ENCODE data around the gene MRPL45. TPM values are rescaled to one million over a fixed set of nuclear protein-coding genes. Genes with fewer than 3 reads are reported as not detected.

The MRPL45 gene
- total and polyA plus RNA-seq, 2 experiments from 2014 or later, result 42.6 to 63.9 TPM

DNA sequence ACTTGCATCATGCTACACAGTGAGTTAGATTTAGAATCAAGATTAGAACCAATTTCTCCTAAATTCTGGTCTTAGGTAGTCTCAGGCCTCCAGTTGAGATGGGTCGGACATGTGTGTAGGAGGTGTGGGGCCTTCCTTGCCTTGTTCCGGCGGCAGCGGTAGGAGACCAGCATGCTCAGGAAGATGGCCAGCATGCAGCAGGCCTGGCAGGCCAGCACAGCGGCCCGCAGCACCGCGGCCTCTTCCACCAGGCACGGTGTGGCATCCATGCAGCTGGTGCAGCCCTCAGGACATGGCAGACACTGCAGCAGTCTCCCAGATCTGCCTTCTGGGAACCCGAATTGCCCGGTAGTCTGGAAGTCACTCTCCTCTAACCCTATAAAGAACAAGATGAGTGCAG is 39.9 kb downstream of the MRPL45 start:
- H3K36me3 Mint-ChIP-seq (ENCODE audit: low read depth), result no peaks in the 10 kb centered on the region
- TF ChIP-seq POLR2AphosphoS5 (IDR thresholded peaks at IDR 0.05; ENCODE audit: low read depth) (no peak), ZNF462 (CRISPR knock-in tag; IDR thresholded peaks at IDR 0.05) (no peak)
- Histone ChIP-seq H4K20me1 (replicated peaks; ENCODE audit: insufficient read depth) (no peaks in the 10 kb centered on the region), H3K9me2 (ENCODE audit: insufficient read depth) (no peaks in the 10 kb centered on the region), H3K4me2 (no peak overlapping the region), H3K27me3 (ENCODE audit: insufficient read depth) (no peaks in the 10 kb centered on the region), H3K36me3 (ENCODE audit: insufficient read depth) (no peaks in the 10 kb centered on the region), H3K4me3 (no peak overlapping the region), H2AFZ (no peak overlapping the region), H3K27ac (ENCODE audit: low read depth) (no peak overlapping the region), H3F3A (replicated peaks; ENCODE audit: low read depth) (no peaks in the 10 kb centered on the region), H3K4me1 (ENCODE audit: insufficient read depth) (peaks cover 7% of the 10 kb centered on the region), H3K79me2 (replicated peaks; ENCODE audit: insufficient read depth) (no peaks in the 10 kb centered on the region)
- H3K4me1 Mint-ChIP-seq, result peaks cover 25% of the 10 kb centered on the region
- no peaks in the 10 kb centered on the region for H3K9me3 Mint-ChIP-seq
- ATAC-seq (no peak), DNase-seq (ENCODE audit: low spot score) (no peak)
- no peak overlapping the region for H3K27ac Mint-ChIP-seq
- H3K4me3 Mint-ChIP-seq, result no peak overlapping the region
- peaks cover 12% of the 10 kb centered on the region for H3K27me3 Mint-ChIP-seq (ENCODE audit: insufficient read depth, low read depth, poor library complexity)

DNA sequence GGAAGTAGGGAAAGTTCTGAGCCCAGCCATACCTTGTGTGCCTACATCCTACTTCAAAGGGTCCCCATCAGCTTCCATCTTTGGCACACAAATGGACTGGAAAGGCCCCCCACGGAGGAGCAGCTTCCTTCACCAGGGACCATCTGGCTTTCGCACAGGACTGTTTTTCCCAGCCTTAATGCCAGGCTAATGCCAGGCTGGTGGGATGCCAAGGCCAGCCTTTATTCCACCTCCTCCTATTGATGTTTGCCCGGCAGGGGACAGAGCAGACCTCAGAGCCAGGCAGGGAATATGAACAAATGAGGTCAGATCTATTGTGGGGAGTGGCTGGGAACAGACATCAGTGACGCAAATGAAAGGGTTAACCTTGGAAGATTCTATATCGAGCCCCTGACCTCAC is 41.1 kb downstream of the MRPL45 start:
- no peaks in the 10 kb centered on the region for H3F3A ChIP-seq (replicated peaks; ENCODE audit: low read depth)
- H3K9me2 ChIP-seq (ENCODE audit: insufficient read depth), result no peaks in the 10 kb centered on the region
- ATAC-seq, result no peak
- H3K36me3 ChIP-seq (ENCODE audit: insufficient read depth), result no peaks in the 10 kb centered on the region
- no peaks in the 10 kb centered on the region for H3K27me3 ChIP-seq (ENCODE audit: insufficient read depth)
- H3K79me2 ChIP-seq (replicated peaks; ENCODE audit: insufficient read depth), result no peaks in the 10 kb centered on the region
- Mint-ChIP-seq H3K9me3 (no peaks in the 10 kb centered on the region), H3K4me3 (no peak overlapping the region), H3K27ac (no peak overlapping the region), H3K36me3 (ENCODE audit: low read depth) (no peaks in the 10 kb centered on the region), H3K4me1 (peaks cover 28% of the 10 kb centered on the region), H3K27me3 (ENCODE audit: insufficient read depth, low read depth, poor library complexity) (peaks cover 12% of the 10 kb centered on the region)
- H3K27ac ChIP-seq (ENCODE audit: low read depth), result no peak overlapping the region
- peaks cover 7% of the 10 kb centered on the region for H3K4me1 ChIP-seq (ENCODE audit: insufficient read depth)
- no peak overlapping the region for H3K4me3 ChIP-seq
- no peak overlapping the region for H3K4me2 ChIP-seq
- H2AFZ ChIP-seq, result no peak overlapping the region
- no peaks in the 10 kb centered on the region for H4K20me1 ChIP-seq (replicated peaks; ENCODE audit: insufficient read depth)
- no peak for DNase-seq (ENCODE audit: low spot score)
- no peak for TF ChIP-seq STAT1 (IDR thresholded peaks at IDR 0.05; ENCODE audit: unreplicated experiment)
- no peak for TF ChIP-seq EZH2 (IDR thresholded peaks at IDR 0.05; ENCODE audit: low read depth, unreplicated experiment)
- TF ChIP-seq EZH2phosphoT487 (IDR thresholded peaks at IDR 0.05; ENCODE audit: unreplicated experiment), result no peak
- TF ChIP-seq, protein P1, sequence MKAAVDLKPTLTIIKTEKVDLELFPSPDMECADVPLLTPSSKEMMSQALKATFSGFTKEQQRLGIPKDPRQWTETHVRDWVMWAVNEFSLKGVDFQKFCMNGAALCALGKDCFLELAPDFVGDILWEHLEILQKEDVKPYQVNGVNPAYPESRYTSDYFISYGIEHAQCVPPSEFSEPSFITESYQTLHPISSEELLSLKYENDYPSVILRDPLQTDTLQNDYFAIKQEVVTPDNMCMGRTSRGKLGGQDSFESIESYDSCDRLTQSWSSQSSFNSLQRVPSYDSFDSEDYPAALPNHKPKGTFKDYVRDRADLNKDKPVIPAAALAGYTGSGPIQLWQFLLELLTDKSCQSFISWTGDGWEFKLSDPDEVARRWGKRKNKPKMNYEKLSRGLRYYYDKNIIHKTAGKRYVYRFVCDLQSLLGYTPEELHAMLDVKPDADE (IDR thresholded peaks at IDR 0.05), result no peak
- TF ChIP-seq ZNF331 (CRISPR knock-in tag; IDR thresholded peaks at IDR 0.05; ENCODE audit: low read depth), result no peak
- no peak for TF ChIP-seq NANOG (IDR thresholded peaks at IDR 0.05; ENCODE audit: borderline replicate concordance)

All from GM23338 (cell line).